CD4-positive, alpha-beta T cell treated with Interleukin-6 at 100 ng/mL for 8 hours (primary cell): ENCODE data around the gene NFKBIL1.

ENCODE experiments used
- DNase-seq: peaks from one replicate; pipeline ENCODE4 v3.0.0-alpha.2; 2020; ENCODE audit warnings: mixed read lengths, low spot score

NFKBIL1 gene

DNA sequence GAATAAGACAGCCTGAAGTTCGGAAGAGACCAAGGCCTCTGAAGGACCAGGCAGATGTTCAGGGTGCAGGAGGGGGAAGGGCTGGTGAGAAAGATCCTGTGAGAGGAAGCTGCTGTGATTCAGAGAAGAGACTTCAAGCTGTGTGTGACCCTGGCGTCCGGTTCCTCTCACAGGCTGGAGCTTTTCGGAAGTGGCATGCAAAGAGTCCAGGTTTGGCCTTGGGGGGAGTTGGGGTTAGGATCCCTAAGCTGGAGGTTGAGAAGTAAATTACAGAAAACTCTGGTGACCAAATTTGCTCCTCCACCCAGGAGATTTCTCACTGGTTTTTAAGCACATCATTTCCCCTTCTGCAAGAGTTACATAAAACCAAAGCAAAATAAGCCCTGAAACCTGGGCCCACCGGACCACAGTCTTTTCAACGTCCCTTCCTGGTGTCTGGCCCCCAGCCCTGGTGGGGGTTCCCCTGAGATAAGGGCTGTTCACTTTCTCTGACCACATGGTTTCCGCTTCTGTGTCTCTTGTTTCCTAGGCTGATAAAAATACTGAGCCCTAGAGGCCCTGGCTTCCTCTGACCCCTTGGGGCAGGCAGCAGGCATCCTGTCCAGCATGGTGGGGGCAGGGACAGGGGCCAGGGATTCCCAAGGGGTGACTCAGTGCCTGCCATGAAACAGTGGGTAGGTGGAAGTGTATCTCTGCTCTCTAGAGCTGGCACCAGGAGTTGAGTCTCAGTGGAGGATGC lies 12.7 kb downstream of the NFKBIL1 start:
- peak; percentile 60 for DNase-seq

DNA sequence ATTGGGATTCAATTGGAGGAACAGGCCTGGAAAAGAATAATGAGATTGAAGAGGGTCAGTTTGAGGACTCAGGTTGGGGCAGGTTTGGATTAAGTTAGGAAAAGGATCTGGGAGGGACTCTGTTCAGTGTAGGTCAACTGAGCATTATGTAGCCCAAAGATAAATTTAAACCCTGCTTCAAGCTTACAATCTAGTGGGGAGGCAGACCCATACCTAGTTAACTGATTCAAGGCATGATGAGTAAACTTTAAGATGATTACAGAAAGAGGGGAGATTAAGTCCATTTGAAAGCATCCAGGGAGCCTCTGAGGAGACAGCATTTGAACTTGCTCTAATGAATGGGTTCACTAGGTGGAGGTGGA lies 13.3 kb downstream of the NFKBIL1 start:
- no peak for DNase-seq

DNA sequence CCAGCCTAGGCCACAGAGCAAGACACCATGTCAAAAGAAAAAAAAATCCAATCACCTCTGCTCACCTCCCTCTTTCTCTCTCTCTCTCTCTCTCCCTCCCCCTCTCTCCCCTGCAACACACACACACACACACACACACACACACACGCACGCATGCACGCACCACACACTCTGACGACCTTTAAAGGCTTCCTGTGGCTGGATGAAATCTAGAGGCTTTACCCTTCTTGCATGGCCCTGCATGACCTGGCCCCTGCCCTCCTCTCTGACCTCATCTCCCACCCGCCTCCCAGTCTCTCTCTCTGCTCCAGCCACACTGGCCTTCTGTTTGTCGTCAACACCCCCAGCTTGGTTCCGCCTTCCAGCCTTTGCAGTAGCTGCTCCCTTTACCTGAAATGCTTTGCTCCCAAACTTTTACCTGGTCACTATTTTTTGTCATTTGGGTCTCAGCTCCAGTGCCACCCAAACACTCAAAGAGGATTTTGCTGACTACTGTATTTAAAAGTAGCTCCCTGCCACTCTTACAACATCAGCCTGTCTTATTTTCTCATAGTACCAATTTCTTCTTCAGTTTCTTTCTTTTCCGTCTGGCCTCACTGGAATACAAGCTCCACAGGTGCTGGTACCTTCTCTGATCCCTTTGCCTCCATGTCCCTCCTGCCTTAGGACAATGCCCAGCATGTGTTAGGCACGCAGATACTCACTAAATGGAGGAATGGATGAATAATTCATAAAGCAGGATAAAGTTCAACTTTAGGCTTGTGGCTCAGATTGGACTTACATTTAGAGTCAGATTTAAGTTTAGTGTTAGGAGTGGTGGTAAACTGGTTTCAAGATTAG lies 20.3 kb downstream of the NFKBIL1 start:
- peak; percentile 41 for DNase-seq

DNA sequence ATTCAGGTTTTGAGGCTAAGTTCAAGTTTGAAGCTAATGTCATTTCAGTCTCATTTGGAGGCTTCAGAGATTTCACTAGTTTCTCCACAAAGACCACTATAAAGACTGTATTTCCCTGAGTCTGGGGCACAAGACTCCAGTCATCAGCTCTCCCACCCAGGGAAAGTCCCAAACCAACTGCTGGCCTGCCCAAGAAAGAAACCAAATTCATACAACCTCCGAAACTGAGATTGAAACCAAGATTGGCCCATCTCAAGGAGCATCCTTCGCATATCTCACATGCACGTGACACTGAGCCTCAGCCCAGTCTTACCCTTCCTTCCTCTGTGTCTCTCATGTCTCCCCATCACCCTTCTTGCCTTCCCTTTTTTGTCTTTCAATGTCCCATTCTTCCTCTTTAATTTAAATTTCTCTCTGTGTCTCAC lies 21.1 kb downstream of the NFKBIL1 start:
- DNase-seq = peak; percentile 73

DNA sequence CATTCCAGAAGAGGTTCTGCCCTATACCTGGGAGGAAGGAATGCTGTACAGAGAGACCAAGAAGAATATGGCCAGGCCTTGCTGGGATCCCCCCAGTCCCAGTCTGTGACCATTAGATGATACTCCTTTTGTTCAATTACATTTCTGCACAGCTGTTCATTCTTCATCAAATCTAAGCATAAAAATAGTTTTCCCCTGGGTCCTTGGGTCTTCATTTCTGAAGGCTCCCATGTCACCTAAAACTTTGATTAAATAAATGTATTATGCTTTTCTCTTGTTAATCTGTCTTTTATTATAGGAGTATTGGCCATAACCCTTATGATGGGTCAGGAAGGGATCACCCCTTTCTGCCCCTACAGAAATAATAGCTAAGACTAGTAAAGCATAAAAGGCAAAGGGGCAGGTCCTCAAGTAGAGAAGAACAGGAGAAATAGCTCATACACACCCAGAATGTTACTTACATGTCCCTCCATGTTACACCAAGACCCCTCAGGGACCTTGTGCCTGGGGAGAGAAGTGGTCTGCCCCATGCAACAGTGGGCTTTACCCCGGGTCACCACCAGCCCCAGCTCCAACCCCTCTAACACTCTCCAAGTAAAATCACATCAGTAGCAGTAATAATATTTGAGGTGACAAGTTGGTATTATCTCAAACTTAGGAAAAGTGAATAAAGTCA lies 22.6 kb downstream of the NFKBIL1 start:
- no peak for DNase-seq

DNA sequence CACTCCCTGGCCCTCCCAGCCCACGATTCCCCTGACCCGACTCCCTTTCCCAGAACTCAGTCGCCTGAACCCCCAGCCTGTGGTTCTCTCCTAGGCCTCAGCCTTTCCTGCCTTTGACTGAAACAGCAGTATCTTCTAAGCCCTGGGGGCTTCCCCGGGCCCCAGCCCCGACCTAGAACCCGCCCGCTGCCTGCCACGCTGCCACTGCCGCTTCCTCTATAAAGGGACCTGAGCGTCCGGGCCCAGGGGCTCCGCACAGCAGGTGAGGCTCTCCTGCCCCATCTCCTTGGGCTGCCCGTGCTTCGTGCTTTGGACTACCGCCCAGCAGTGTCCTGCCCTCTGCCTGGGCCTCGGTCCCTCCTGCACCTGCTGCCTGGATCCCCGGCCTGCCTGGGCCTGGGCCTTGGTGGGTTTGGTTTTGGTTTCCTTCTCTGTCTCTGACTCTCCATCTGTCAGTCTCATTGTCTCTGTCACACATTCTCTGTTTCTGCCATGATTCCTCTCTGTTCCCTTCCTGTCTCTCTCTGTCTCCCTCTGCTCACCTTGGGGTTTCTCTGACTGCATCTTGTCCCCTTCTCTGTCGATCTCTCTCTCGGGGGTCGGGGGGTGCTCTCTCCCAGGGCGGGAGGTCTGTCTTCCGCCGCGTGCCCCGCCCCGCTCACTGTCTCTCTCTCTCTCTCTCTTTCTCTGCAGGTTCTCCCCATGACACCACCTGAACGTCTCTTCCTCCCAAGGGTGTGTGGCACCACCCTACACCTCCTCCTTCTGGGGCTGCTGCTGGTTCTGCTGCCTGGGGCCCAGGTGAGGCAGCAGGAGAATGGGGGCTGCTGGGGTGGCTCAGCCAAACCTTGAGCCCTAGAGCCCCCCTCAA lies 24.9 kb downstream of the NFKBIL1 start, which contains the start of gene LTA:
Gene LTA, plus strand, starts transcription at position 249 of the 871 bp plus-strand sequence. Its CDS starts 454 bp downstream, at position 703.
- peak; percentile 74 for DNase-seq

DNA sequence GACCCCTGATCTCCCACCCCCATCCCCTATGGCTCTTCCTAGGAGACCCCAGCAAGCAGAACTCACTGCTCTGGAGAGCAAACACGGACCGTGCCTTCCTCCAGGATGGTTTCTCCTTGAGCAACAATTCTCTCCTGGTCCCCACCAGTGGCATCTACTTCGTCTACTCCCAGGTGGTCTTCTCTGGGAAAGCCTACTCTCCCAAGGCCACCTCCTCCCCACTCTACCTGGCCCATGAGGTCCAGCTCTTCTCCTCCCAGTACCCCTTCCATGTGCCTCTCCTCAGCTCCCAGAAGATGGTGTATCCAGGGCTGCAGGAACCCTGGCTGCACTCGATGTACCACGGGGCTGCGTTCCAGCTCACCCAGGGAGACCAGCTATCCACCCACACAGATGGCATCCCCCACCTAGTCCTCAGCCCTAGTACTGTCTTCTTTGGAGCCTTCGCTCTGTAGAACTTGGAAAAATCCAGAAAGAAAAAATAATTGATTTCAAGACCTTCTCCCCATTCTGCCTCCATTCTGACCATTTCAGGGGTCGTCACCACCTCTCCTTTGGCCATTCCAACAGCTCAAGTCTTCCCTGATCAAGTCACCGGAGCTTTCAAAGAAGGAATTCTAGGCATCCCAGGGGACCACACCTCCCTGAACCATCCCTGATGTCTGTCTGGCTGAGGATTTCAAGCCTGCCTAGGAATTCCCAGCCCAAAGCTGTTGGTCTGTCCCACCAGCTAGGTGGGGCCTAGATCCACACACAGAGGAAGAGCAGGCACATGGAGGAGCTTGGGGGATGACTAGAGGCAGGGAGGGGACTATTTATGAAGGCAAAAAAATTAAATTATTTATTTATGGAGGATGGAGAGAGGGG lies 26.1 kb downstream of the NFKBIL1 start:
- no peak for DNase-seq

DNA sequence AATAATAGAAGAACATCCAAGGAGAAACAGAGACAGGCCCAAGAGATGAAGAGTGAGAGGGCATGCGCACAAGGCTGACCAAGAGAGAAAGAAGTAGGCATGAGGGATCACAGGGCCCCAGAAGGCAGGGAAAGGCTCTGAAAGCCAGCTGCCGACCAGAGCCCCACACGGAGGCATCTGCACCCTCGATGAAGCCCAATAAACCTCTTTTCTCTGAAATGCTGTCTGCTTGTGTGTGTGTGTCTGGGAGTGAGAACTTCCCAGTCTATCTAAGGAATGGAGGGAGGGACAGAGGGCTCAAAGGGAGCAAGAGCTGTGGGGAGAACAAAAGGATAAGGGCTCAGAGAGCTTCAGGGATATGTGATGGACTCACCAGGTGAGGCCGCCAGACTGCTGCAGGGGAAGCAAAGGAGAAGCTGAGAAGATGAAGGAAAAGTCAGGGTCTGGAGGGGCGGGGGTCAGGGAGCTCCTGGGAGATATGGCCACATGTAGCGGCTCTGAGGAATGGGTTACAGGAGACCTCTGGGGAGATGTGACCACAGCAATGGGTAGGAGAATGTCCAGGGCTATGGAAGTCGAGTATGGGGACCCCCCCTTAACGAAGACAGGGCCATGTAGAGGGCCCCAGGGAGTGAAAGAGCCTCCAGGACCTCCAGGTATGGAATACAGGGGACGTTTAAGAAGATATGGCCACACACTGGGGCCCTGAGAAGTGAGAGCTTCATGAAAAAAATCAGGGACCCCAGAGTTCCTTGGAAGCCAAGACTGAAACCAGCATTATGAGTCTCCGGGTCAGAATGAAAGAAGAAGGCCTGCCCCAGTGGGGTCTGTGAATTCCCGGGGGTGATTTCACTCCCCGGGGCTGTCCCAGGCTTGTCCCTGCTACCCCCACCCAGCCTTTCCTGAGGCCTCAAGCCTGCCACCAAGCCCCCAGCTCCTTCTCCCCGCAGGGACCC lies 27.0 kb downstream of the NFKBIL1 start:
- no peak for DNase-seq

DNA sequence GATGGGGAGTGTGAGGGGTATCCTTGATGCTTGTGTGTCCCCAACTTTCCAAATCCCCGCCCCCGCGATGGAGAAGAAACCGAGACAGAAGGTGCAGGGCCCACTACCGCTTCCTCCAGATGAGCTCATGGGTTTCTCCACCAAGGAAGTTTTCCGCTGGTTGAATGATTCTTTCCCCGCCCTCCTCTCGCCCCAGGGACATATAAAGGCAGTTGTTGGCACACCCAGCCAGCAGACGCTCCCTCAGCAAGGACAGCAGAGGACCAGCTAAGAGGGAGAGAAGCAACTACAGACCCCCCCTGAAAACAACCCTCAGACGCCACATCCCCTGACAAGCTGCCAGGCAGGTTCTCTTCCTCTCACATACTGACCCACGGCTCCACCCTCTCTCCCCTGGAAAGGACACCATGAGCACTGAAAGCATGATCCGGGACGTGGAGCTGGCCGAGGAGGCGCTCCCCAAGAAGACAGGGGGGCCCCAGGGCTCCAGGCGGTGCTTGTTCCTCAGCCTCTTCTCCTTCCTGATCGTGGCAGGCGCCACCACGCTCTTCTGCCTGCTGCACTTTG lies 28.0 kb downstream of the NFKBIL1 start, which contains the start of gene TNF:
Gene TNF, plus strand, starts transcription at position 231 of the 567 bp plus-strand sequence. Its CDS starts 177 bp downstream, at position 408.
- peak; percentile 85 for DNase-seq

DNA sequence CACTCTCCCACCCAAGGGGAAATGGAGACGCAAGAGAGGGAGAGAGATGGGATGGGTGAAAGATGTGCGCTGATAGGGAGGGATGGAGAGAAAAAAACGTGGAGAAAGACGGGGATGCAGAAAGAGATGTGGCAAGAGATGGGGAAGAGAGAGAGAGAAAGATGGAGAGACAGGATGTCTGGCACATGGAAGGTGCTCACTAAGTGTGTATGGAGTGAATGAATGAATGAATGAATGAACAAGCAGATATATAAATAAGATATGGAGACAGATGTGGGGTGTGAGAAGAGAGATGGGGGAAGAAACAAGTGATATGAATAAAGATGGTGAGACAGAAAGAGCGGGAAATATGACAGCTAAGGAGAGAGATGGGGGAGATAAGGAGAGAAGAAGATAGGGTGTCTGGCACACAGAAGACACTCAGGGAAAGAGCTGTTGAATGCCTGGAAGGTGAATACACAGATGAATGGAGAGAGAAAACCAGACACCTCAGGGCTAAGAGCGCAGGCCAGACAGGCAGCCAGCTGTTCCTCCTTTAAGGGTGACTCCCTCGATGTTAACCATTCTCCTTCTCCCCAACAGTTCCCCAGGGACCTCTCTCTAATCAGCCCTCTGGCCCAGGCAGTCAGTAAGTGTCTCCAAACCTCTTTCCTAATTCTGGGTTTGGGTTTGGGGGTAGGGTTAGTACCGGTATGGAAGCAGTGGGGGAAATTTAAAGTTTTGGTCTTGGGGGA lies 28.7 kb downstream of the NFKBIL1 start:
- no peak for DNase-seq

DNA sequence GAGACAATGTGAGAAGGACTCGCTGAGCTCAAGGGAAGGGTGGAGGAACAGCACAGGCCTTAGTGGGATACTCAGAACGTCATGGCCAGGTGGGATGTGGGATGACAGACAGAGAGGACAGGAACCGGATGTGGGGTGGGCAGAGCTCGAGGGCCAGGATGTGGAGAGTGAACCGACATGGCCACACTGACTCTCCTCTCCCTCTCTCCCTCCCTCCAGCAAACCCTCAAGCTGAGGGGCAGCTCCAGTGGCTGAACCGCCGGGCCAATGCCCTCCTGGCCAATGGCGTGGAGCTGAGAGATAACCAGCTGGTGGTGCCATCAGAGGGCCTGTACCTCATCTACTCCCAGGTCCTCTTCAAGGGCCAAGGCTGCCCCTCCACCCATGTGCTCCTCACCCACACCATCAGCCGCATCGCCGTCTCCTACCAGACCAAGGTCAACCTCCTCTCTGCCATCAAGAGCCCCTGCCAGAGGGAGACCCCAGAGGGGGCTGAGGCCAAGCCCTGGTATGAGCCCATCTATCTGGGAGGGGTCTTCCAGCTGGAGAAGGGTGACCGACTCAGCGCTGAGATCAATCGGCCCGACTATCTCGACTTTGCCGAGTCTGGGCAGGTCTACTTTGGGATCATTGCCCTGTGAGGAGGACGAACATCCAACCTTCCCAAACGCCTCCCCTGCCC lies 29.6 kb downstream of the NFKBIL1 start:
- peak; percentile 59 for DNase-seq

DNA sequence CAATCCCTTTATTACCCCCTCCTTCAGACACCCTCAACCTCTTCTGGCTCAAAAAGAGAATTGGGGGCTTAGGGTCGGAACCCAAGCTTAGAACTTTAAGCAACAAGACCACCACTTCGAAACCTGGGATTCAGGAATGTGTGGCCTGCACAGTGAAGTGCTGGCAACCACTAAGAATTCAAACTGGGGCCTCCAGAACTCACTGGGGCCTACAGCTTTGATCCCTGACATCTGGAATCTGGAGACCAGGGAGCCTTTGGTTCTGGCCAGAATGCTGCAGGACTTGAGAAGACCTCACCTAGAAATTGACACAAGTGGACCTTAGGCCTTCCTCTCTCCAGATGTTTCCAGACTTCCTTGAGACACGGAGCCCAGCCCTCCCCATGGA lies 30.2 kb downstream of the NFKBIL1 start:
- no peak for DNase-seq

DNA sequence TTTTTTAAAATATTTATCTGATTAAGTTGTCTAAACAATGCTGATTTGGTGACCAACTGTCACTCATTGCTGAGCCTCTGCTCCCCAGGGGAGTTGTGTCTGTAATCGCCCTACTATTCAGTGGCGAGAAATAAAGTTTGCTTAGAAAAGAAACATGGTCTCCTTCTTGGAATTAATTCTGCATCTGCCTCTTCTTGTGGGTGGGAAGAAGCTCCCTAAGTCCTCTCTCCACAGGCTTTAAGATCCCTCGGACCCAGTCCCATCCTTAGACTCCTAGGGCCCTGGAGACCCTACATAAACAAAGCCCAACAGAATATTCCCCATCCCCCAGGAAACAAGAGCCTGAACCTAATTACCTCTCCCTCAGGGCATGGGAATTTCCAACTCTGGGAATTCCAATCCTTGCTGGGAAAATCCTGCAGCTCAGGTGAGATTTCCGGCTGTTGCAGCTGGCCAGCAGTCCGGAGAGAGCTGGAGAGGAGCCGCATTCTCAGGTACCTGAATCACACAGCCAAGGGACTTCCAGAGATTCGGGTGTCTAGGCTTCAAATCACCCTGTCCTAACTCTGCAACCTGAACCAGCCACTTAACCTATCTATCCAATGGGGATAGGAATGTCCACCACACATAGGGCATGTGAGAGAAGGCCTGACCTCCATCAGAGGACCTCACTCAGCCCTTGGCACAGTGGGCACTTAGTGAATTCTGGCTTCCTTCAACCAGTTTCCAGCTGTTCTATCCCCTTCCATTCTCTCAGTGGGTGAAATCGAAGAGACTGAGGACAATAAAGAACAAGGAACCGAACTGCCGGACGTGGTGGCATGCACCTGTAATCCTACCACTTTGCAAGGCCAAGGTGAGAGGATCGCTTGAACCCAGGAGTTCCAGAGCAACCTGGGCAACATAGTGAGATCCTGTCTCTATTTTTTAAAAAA lies 31.0 kb downstream of the NFKBIL1 start:
- no peak for DNase-seq

DNA sequence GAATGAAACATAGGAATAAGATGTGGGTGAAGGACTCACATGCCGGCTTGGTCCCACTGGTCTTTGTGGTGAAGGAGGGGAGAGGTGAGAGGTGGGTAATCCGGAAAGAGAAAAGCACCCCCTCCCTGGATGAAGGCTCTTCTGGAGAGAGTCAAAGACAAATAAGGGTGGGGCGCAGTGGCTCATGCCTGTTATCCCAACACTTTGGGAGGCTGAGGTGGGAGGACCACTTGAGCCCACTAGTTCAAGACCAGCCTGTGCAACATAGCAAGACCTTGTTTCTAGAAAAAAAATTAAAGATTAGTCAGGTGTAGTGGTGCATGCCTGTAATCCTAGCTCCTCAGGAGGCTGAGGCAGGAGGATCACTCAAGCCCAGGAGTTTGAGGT lies 31.7 kb downstream of the NFKBIL1 start:
- no peak for DNase-seq

DNA sequence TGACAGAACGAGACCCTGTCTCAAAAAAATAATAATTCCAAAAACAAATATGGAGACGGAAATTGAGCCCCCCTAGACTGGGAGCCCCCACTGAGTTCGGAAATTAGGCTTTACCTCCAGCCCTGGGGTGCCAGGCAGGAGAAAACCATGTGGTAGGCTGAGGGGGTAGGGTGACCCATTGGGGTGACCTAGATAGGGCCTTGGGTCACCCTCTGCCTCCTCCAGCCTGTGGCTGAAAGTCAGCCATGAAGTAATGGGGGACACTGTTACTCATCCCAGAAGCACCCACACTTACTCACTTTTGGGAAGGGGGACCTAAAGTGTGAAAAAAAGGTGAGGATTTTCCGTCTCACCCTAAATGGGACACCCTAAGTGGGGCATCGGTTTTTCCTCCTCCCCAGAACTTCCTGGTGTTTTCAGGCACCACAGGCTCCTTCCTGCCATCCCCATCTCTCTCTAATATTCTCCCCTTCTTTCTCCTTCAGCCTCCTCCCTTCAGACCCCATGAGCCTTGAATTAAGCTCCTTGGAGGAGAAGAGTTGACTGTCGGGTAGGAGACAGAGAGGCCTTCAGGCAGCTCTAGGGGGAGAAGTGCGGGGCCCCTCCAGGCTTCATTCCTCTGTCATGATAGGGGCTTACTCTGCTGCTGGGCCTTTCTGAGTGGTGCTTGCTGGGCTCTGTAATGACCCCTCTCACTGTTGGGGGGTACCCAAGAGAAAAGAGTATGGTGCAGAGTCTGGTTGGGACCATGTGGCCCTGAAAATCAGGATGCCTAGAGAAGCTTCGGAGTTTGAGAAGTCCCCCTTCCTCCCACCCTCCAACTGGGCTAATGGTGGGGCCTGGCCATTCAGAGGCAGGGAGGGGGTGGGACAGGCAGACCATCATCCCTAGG lies 32.4 kb downstream of the NFKBIL1 start:
- DNase-seq = no peak

DNA sequence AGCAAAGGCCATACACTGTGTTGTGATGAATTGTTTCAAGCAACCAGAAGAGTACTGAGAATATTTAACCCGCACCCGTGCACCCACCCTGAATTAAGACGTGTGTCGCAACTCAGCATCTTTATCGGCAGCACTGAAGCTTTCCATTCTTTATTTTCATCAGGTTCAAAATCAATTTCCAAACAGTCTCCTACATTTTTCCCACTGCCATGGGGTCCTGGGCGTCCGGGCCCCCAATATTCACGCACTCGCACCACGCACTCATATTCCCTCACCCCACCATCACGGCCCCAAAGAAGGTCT lies 33.0 kb downstream of the NFKBIL1 start:
- no peak for DNase-seq
